NCI-H460 (cell line): ENCODE measurements around the gene PRKAR1B. TPM values are rescaled to one million over a fixed set of nuclear protein-coding genes. Genes with fewer than 3 reads are reported as not detected.

ENCODE experiments used
- DNase-seq: peaks from one replicate; pipeline ENCODE4 v3.0.0-alpha.2; 2016; ENCODE audit warnings: low read depth; ENCODE audit errors: extremely low read depth
- total RNA-seq: library from RNA; depleted of rRNA; stranded (reverse); fragments of >200 nt; shearing (Covaris generic); gene quantifications from 2 replicates; pipeline ENCODE4 v1.2.3, GENCODE V29; 2014

PRKAR1B gene
- total RNA-seq, 1 experiment from 2014 or later, result 7.4 TPM

DNA sequence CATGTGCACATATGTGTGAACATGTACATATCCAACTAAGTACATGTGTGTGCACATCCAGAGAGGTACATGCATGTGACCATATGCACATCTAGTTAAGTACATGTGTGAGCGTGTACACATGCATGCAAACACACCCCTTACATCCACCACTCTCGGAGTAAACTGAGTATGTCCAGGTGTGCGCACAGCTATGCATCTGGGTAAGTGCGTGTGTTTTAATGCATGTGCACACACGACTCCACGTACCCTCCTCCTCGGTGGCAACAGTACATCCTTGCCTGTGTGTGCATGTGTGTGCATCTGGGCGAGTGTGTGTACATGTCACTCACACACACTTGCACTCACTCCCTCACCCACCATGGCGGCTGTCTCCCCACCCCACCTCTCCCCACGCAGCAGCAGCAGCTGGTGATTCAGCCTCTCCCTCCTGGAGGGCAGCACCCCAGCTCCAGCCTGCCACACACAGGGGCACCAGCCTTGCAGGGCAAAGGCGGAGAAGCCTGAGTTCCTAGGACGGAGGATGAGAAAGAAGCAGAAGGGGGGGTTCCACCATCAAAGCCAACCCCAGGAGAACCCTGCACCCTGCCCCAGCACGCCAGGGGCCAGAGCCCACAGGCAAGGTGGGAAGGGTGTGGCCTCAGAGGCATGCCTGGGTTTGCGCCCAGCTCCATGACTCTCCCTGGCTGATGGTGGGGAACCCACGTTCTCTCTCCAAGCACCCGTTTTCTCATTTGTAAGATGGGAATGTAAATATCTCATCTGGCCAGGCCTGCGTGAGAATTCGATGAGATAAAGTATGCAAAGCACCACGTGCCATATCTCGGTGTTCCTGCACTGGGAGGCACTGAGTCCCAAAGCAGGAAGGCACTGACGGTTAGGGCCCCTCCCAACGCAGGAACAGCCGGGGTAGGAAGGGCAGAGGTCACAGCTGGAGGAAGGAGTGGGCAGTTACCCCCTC is 28.3 kb downstream of the PRKAR1B start:
- no peak for DNase-seq

DNA sequence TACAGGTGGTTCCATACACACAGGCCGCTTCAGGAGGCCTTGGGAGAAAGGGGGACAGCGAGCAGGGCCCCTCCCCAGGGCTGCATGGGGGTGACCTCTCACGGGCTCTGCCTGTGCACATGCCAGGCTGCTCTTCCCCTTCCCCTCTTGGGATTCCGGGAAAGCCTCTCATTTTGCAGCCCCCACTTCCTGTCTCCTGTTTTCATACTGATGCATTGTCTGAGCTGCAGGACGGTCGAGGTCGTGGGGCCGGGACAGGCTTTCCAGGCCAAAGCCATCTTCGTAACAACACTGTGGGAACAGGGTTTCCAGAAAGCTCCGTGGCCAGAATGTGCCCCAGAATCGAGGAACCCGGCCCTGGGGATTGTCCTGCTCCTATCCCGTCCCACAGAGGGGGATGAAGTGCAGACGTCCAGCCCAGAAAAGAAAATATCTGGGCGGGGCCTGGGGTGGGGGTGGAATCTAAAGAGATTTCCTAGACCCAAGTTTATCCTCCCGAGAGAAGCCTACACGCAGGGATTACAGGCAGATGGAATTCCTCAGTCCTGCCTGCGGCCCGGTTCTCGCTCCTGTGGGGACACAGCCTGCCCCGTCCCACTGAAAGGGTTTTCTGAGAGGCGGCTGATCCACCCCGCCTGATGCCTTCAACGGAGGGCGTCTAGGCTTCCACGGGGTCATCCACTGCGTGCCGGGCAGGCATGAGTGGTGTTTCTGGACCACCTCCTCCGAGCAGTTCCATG is 30.1 kb downstream of the PRKAR1B start:
- DNase-seq, result no peak

- DNase-seq, result no peak
Measured at GRCh38 chr7:696426-696811, 30.7 kb downstream of the PRKAR1B start.

- DNase-seq, result no peak
Measured at GRCh38 chr7:693280-693679, 33.8 kb downstream of the PRKAR1B start.

GRCh38 chr7:691361-692045 is 35.6 kb downstream of the PRKAR1B start:
- DNase-seq, result no peak

- DNase-seq, result no peak
Measured at GRCh38 chr7:690478-691360, 36.4 kb downstream of the PRKAR1B start.

DNA sequence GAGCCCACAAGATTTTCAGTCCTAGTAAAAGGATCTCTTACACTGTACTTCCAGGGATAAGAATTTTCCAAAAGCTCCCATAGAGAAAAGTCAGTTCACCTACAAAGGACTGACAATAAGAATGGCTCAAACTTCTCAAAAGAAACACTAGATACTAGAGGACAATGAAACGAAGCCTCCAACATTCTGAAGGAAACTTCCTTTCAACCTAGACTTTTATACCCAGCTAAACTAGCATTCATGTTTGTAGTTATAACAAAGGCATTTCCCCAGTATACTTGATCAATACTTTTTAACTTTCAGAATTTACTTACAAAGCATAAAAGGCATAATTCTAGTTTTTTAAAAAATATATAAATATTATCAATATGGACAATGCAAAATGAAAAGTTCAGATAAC is 41.5 kb downstream of the PRKAR1B start:
- no peak for DNase-seq

- no peak for DNase-seq
Measured at GRCh38 chr7:684416-684815, 42.7 kb downstream of the PRKAR1B start.

GRCh38 chr7:683526-684205 is 43.4 kb downstream of the PRKAR1B start:
- DNase-seq, result no peak

DNA sequence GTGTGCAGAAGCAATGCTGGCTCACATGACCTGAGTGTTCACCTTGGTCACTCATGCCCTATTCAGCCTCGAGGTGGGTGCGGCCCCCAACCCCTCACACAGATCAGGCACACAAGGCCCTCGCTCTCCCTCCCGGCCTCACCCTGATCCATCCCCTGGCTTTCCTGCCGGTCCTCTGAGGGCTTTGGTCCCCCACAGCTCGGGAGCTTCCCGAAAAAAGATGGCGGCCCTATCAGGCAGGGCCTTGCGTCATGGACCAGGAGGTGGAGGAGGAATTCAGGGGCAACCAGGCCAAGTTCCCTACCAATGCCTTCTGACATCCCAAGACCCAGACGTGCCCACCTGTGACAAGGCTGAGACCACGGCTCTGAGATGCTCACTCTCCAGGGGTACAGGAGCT is 44.3 kb downstream of the PRKAR1B start:
- no peak for DNase-seq

- no peak for DNase-seq
Measured at GRCh38 chr7:681551-682307, 45.4 kb downstream of the PRKAR1B start.

DNA sequence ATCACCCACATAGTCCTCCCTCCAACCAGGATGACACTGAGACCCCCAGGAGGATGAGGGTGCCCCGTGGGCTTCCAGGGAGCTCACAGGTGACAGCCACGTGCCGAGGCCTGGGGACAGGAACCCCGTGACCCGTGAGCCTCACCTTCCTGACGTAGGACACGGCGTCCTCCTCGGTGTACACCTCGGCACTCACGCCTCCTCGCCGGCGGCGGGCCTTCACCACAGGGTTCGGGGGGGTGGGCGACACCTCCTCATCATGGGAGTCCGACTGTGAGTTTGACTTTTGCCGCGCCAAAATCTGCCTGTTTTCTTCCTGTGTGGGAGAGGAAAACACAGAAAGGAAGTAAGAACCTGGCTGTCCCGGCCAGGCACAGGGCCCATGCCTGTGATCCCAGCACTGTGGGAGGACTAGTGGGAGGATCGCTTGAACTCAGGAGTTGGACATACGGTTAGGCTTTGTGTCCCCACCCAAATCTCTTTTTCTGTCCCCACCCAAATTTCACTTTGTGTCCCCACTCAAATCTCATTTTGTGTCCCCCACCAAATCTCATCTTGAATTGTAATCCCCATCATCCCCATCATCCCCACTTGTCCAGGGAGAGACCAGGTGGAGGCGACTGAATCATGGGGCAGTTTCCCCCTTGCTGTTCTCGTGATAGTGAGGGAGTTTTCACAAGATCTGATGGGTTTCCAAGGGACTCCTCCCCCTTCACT is 46.5 kb downstream of the PRKAR1B start:
- no peak for DNase-seq

- no peak for DNase-seq
Measured at GRCh38 chr7:676972-677385, 50.1 kb downstream of the PRKAR1B start.

DNA sequence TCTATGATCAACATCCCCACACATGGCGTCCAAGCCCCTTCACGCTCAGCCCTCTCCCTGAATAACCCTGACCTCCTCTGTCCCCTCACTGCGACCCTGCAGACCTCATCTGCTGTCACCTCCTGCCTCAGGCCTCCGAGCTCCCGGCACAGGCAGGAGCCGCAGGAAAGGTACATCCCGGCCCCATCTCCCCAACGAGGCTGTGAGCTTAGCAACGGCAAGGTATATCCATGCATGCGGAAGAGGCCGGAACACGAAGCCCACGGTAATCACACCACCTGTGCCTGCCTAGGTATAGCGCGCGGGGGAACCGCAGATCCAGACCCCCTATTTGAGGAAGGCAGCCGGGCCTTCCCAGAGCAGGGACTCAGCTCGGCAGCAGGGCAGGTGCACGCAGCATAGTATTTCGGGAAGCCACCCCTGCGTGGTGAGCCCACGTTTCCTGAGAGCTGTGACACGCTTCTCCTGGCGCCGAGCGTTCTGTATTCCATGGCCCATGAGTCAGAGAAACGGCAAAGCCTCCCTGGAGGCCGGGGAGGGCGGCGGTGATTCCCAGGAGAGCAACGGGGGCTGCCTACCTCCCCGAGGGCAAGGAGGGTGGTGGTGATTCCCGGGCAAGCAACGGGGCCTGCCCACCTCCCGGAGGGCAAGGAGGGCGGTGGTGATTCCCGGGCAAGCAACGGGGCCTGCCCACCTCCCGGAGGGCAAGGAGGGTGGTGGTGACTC is 50.7 kb downstream of the PRKAR1B start:
- no peak for DNase-seq

GRCh38 chr7:674454-675410 is 52.3 kb downstream of the PRKAR1B start:
- DNase-seq, result no peak

DNA sequence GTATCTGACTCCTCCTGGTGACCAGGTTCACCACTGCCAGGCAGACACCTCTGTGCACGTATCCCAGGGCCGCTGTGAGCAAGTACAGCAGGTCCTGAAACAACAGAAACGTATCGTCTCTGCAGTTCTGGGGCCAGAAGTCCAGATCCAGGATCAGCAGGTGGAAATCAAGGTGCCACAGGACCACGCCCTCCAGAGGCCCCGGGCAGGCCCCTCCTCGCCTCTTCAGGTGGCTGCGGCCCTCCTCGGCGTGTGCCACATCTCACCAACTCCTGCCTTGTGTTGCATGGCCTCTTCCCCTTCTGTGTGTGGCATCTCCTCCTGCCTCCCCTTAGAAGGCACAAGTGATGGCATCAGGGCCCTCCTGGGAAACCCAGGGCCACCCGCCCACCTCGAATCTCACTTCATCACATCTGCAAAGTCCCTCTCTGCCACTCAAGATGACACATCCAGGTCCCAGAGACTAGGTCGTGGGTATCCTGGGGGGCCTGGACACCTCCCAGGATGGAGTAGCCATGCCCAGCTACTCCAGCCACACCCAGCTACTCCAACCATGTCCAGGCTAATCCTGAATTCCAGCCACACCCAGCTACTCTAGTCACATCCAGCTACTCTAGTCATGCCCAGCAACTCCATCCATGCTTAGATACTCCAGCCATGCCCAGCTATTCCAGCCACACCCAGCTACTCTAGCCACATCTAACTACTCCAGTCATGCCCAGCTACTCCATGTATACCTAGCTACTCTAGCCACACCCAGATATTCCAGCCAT is 53.2 kb downstream of the PRKAR1B start:
- DNase-seq, result no peak
